Trophoblast cell (in vitro differentiated cells and primary cell): ENCODE data around the gene PCSK4. TPM values are rescaled to one million over a fixed set of nuclear protein-coding genes. Genes with fewer than 3 reads are reported as not detected.
A peak's percentile ranks its signal among the peaks of the same experiment; 100 is the strongest.
"Not testable (repeated sequence)": the region's sequence is repeated elsewhere in the genome, so short reads cannot be mapped to it uniquely, and the experiment has no call there.

Experiments
- DNase-seq, 2 donors: peaks; one replicate each; pipeline ENCODE4 v3.0.0-alpha.2; 2016
- H2AFZ ChIP-seq: 2 replicates; pipeline ENCODE4 v1.6.1; 2013; ENCODE audit warnings: low read length, moderate library complexity, mild to moderate bottlenecking; ENCODE audit not compliant: insufficient read depth, poor library complexity
- H2AK5ac ChIP-seq: 2 replicates; pipeline ENCODE4 v1.6.1; 2013; ENCODE audit warnings: mild to moderate bottlenecking, low read length
- H2BK120ac ChIP-seq: 2 replicates; pipeline ENCODE4 v1.6.1; 2013; ENCODE audit warnings: low read length, mild to moderate bottlenecking, moderate library complexity; ENCODE audit not compliant: insufficient read depth, poor library complexity
- H2BK12ac ChIP-seq: 2 replicates; pipeline ENCODE4 v1.6.1; 2013; ENCODE audit warnings: mild to moderate bottlenecking, low read length, moderate library complexity
- H2BK5ac ChIP-seq: 2 replicates; pipeline ENCODE4 v1.6.1; 2013; ENCODE audit warnings: low read length, low read depth, moderate library complexity, mild to moderate bottlenecking; ENCODE audit not compliant: poor library complexity
- H3K14ac ChIP-seq: 2 replicates; pipeline ENCODE4 v1.6.1; 2013; ENCODE audit warnings: mild to moderate bottlenecking, low read length
- H3K18ac ChIP-seq: 2 replicates; pipeline ENCODE4 v1.6.1; 2013; ENCODE audit warnings: mild to moderate bottlenecking, low read length
- H3K23ac ChIP-seq: 2 replicates; pipeline ENCODE4 v1.6.1; 2013; ENCODE audit warnings: low read length
- H3K27ac ChIP-seq: 2 replicates; pipeline ENCODE4 v1.5.1; 2013; ENCODE audit warnings: low read depth, mild to moderate bottlenecking, inconsistent platforms, low read length, moderate library complexity
- H3K27me3 ChIP-seq: 2 replicates; pipeline ENCODE4 v1.6.1; 2013; ENCODE audit warnings: inconsistent platforms, mild to moderate bottlenecking, low read length, moderate library complexity; ENCODE audit not compliant: insufficient read depth
- H3K36me3 ChIP-seq, 2 experiments: 1 replicate in 1 of 2; 2 replicates in 1 of 2; pipeline ENCODE4 v1.6.1; 2013; ENCODE audit warnings: low read length in 2 of 2, mild to moderate bottlenecking in 2 of 2, moderate library complexity in 1 of 2; ENCODE audit not compliant: insufficient read depth in 2 of 2, control insufficient read depth in 1 of 2
- H3K4ac ChIP-seq: 2 replicates; pipeline ENCODE4 v1.6.1; 2013; ENCODE audit warnings: low read depth, mild to moderate bottlenecking, low read length, moderate library complexity
- H3K4me1 ChIP-seq, 2 experiments: 1 replicate in 1 of 2; 2 replicates in 1 of 2; pipeline ENCODE4 v1.6.1; 2013; ENCODE audit warnings: low read length in 2 of 2, mild to moderate bottlenecking in 2 of 2, moderate library complexity in 1 of 2; ENCODE audit not compliant: insufficient read depth in 2 of 2, control insufficient read depth in 1 of 2
- H3K4me2 ChIP-seq: 2 replicates; pipeline ENCODE4 v1.6.1; 2013; ENCODE audit warnings: inconsistent platforms, mild to moderate bottlenecking, low read length, moderate library complexity
- H3K4me3 ChIP-seq: 2 replicates; pipeline ENCODE4 v1.5.1; 2013; ENCODE audit warnings: mild to moderate bottlenecking, low read depth, low read length, inconsistent platforms
- H3K79me1 ChIP-seq: one replicate; pipeline ENCODE4 v1.6.1; 2013; ENCODE audit warnings: low read length
- H3K79me2 ChIP-seq: 2 replicates; pipeline ENCODE4 v1.6.1; 2013; ENCODE audit warnings: low read length, mild to moderate bottlenecking; ENCODE audit not compliant: control insufficient read depth, insufficient read depth, poor library complexity
- H3K9ac ChIP-seq: 2 replicates; pipeline ENCODE4 v1.6.1; 2013; ENCODE audit warnings: mild to moderate bottlenecking, low read length
- H3K9me3 ChIP-seq: 2 replicates; pipeline ENCODE4 v1.6.1; 2013; ENCODE audit warnings: low read depth, mild to moderate bottlenecking, control low read depth, inconsistent platforms, low read length; ENCODE audit not compliant: insufficient read depth
- H4K12ac ChIP-seq: 2 replicates; pipeline ENCODE4 v1.6.1; 2013; ENCODE audit warnings: low read depth, mild to moderate bottlenecking, low read length, moderate library complexity
- H4K8ac ChIP-seq: 2 replicates; pipeline ENCODE4 v1.6.1; 2013; ENCODE audit warnings: low read depth, mild to moderate bottlenecking, low read length, moderate library complexity
- H4K91ac ChIP-seq: one replicate; pipeline ENCODE4 v1.6.1; 2013; ENCODE audit warnings: low read depth, mild to moderate bottlenecking, low read length, moderate library complexity
- WGBS: extraction: QIAGEN DNeasy Blood & Tissue Kit; methylation state at CpG from one replicate; pipeline ENCODE4 v1.1.7; 2013; ENCODE audit warnings: missing lambda C conversion rate; ENCODE audit not compliant: insufficient read length, insufficient coverage; ENCODE audit errors: extremely low coverage; 5-methylcytosine and 5-hydroxymethylcytosine counted together
- polyA plus RNA-seq: library from polyadenylated mRNA; stranded (reverse); fragments of 200-250 nt; gene quantifications from 2 replicates; pipeline ENCODE4 v1.2.3, GENCODE V29; 2013

The PCSK4 gene
- 3.6 and 3.7 TPM in 2 replicates for polyA plus RNA-seq

GRCh38 chr19:1490311-1491113 is at the start of gene PCSK4:
PCSK4 (minus strand) TSS chr19:1490350; CDS start chr19:1490346, 4 bp downstream.
- Histone ChIP-seq H3K27me3 (peaks cover 5% of the 10 kb centered on the region), H3K18ac (peak within 1 kb of the TSS; percentile 55), H3K4me2 (peak within 1 kb of the TSS; percentile 97), H3K27ac (no peak within 1 kb of the TSS), H3K79me2 (peaks cover 4% of the 10 kb centered on the region), H3K4ac (peak within 1 kb of the TSS; percentile 21), H3K14ac (peak within 1 kb of the TSS; percentile 65), H2BK12ac (no peak within 1 kb of the TSS), H3K4me3 (peak within 1 kb of the TSS; percentile 70), H2BK120ac (peak within 1 kb of the TSS; percentile 61), H3K36me3 (no peaks in the 10 kb centered on the region), H4K12ac (peak within 1 kb of the TSS; percentile 83), H2AFZ (peak within 1 kb of the TSS; percentile 92), H2AK5ac (peak within 1 kb of the TSS; percentile 27), H3K23ac (no peak within 1 kb of the TSS), H3K4me1 (peaks cover 12% of the 10 kb centered on the region in 2 experiments), H3K79me1 (peaks cover 10% of the 10 kb centered on the region), H3K9me3 (peaks cover 7% of the 10 kb centered on the region), H2BK5ac (peak within 1 kb of the TSS; percentile 32), H4K91ac (peak within 1 kb of the TSS; percentile 72), H4K8ac (peak within 1 kb of the TSS; percentile 94), H3K9ac (peak within 1 kb of the TSS; percentile 68)
- no CpG with 5 or more reads among the region's 74 CpGs for WGBS
- peak; percentile 95 to 98 for DNase-seq

GRCh38 chr19:1539749-1540148 is 49.6 kb upstream of the PCSK4 start:
- not testable (repeated sequence) for H3K9me3 ChIP-seq, DNase-seq, H2BK120ac ChIP-seq, H3K4me2 ChIP-seq, H3K9ac ChIP-seq, H2AFZ ChIP-seq, H3K23ac ChIP-seq, H4K12ac ChIP-seq, H2AK5ac ChIP-seq, H3K79me1 ChIP-seq, H3K4ac ChIP-seq, H3K4me3 ChIP-seq, H2BK12ac ChIP-seq, H4K91ac ChIP-seq, H4K8ac ChIP-seq, H3K27ac ChIP-seq, H3K14ac ChIP-seq, H2BK5ac ChIP-seq, H3K27me3 ChIP-seq, H3K79me2 ChIP-seq, H3K36me3 ChIP-seq, H3K18ac ChIP-seq, H3K4me1 ChIP-seq
- WGBS = no CpG with 5 or more reads among the region's 11 CpGs

GRCh38 chr19:1538978-1539377 is 48.8 kb upstream of the PCSK4 start:
- H3K9ac ChIP-seq = no peak overlapping the region
- H4K91ac ChIP-seq = no peak overlapping the region
- H4K12ac ChIP-seq = no peak overlapping the region
- WGBS = no CpG with 5 or more reads among the region's 15 CpGs
- no peak overlapping the region for H3K4me2 ChIP-seq
- no peaks in the 10 kb centered on the region for H3K27me3 ChIP-seq
- no peak overlapping the region for H3K23ac ChIP-seq
- DNase-seq = no peak
- H4K8ac ChIP-seq = no peak overlapping the region
- H3K18ac ChIP-seq = no peak overlapping the region
- H3K9me3 ChIP-seq = peaks cover 7% of the 10 kb centered on the region
- no peak overlapping the region for H2BK5ac ChIP-seq
- H3K4me3 ChIP-seq = no peak overlapping the region
- no peak overlapping the region for H2AK5ac ChIP-seq
- no peak overlapping the region for H3K4ac ChIP-seq
- H3K27ac ChIP-seq = no peak overlapping the region
- H2AFZ ChIP-seq = no peak overlapping the region
- H3K36me3 ChIP-seq = no peaks in the 10 kb centered on the region
- H2BK12ac ChIP-seq = no peak overlapping the region
- H3K4me1 ChIP-seq = no peaks in the 10 kb centered on the region
- no peak overlapping the region for H2BK120ac ChIP-seq
- H3K79me2 ChIP-seq = no peaks in the 10 kb centered on the region
- no peak overlapping the region for H3K14ac ChIP-seq
- H3K79me1 ChIP-seq = no peaks in the 10 kb centered on the region

- WGBS = no CpG with 5 or more reads among the region's 7 CpGs
- not testable (repeated sequence) for H3K9ac ChIP-seq, H2BK120ac ChIP-seq
Measured at GRCh38 chr19:1535699-1536098, 45.5 kb upstream of the PCSK4 start.

More at GRCh38 chr19:1535699-1536098, 45.5 kb upstream of the PCSK4 start:
- H3K18ac ChIP-seq, H3K27ac ChIP-seq, H4K12ac ChIP-seq, H2BK5ac ChIP-seq, H2BK12ac ChIP-seq, H3K14ac ChIP-seq, DNase-seq, H2AFZ ChIP-seq, H3K4me2 ChIP-seq, H3K36me3 ChIP-seq, H3K79me2 ChIP-seq, H3K79me1 ChIP-seq, H3K23ac ChIP-seq, H3K4me1 ChIP-seq, H4K91ac ChIP-seq, H3K9me3 ChIP-seq, H4K8ac ChIP-seq, H3K4me3 ChIP-seq, H3K4ac ChIP-seq, H3K27me3 ChIP-seq, H2AK5ac ChIP-seq: not testable (repeated sequence)
